OCI-LY7 (cell line): ENCODE measurements around the gene ASPHD1. TPM values are rescaled to one million over a fixed set of nuclear protein-coding genes. Genes with fewer than 3 reads are reported as not detected.

Source experiments
- BruUV-seq: library from RNA; stranded (reverse); fragments of 400-500 nt; replicated peaks from 2 replicates; lab custom pipeline; 2021; lab: Mats Ljungman, UMichigan
- CTCF ChIA-PET: fragments of 300-600 bp; sonication (Branson Sonifier 250); formaldehyde crosslinking; loops from one replicate; lab custom pipeline; 2022; ENCODE audit warnings: antibody characterized with exemption; ENCODE audit not compliant: unreplicated experiment; lab: Charles Lee
- POLR2A ChIA-PET: fragments of 300-600 bp; sonication (Branson Sonifier 250); formaldehyde crosslinking; loops from one replicate; lab custom pipeline; 2022; ENCODE audit warnings: antibody characterized with exemption; lab: Charles Lee
- DNase-seq: peaks from one replicate; pipeline ENCODE4 v3.0.0-alpha.2; 2015; ENCODE audit warnings: low spot score
- H2AFZ ChIP-seq: fragments of 200-600 bp; sonication (generic), shearing (Covaris generic); 2 replicates; pipeline ENCODE4 v1.6.1; 2014; ENCODE audit warnings: mild to moderate bottlenecking, antibody characterized with exemption, low read length, moderate library complexity
- H3K27ac ChIP-seq: fragments of 200-600 bp; sonication (generic); 2 replicates; pipeline ENCODE4 v1.5.1; 2014; ENCODE audit warnings: mixed run types, low read depth, mild to moderate bottlenecking, moderate library complexity, low read length, inconsistent platforms; ENCODE audit not compliant: poor library complexity, severe bottlenecking
- H3K36me3 ChIP-seq: fragments of 200-600 bp; sonication (generic); 2 replicates; pipeline ENCODE4 v1.6.1; 2014; ENCODE audit warnings: mild to moderate bottlenecking, antibody characterized with exemption, low read length, moderate library complexity, mixed read lengths; ENCODE audit not compliant: insufficient read depth
- H3K4me1 ChIP-seq: fragments of 200-600 bp; sonication (generic); 2 replicates; pipeline ENCODE4 v1.5.1; 2014; ENCODE audit warnings: mild to moderate bottlenecking, low read length; ENCODE audit not compliant: insufficient read depth, poor library complexity, severe bottlenecking
- H3K4me2 ChIP-seq: fragments of 200-600 bp; sonication (generic); 2 replicates; pipeline ENCODE4 v1.6.1; 2014; ENCODE audit warnings: mild to moderate bottlenecking, low read length
- H3K4me3 ChIP-seq: fragments of 200-600 bp; sonication (generic); 2 replicates; pipeline ENCODE4 v1.5.1; 2014; ENCODE audit warnings: mild to moderate bottlenecking, low read depth, low read length; ENCODE audit not compliant: poor library complexity, severe bottlenecking
- H3K79me2 ChIP-seq: fragments of 200-600 bp; sonication (generic); 2 replicates; pipeline ENCODE4 v1.6.1; 2016; ENCODE audit warnings: low read depth, mild to moderate bottlenecking, low read length, moderate library complexity, mixed read lengths; ENCODE audit not compliant: insufficient read depth
- H3K9me2 ChIP-seq: fragments of 200-600 bp; sonication (generic); 2 replicates; pipeline ENCODE4 v1.6.1; 2016; ENCODE audit warnings: mild to moderate bottlenecking, low read length, mixed read lengths; ENCODE audit not compliant: insufficient read depth
- H3K9me3 ChIP-seq: fragments of 200-600 bp; sonication (generic); 2 replicates; pipeline ENCODE4 v1.6.1; 2014; ENCODE audit warnings: mild to moderate bottlenecking, mixed run types, low read length, mixed read lengths
- H4K20me1 ChIP-seq: fragments of 200-600 bp; sonication (generic); 2 replicates; pipeline ENCODE4 v1.6.1; 2014; ENCODE audit warnings: mild to moderate bottlenecking, antibody characterized with exemption, low read length, moderate library complexity, mixed read lengths; ENCODE audit not compliant: insufficient read depth
- CTCF ChIP-seq: fragments of 200-600 bp; sonication (generic); conservative IDR thresholded peaks from 2 replicates; pipeline ENCODE4 v1.5.1; 2014; ENCODE audit warnings: mild to moderate bottlenecking, antibody characterized with exemption, low read length, moderate library complexity, mixed read lengths
- EZH2phosphoT487 ChIP-seq: fragments of 200-600 bp; sonication (generic); IDR thresholded peaks from 2 replicates; pipeline ENCODE4 v1.6.1; 2018; ENCODE audit warnings: low read depth, borderline replicate concordance, mild to moderate bottlenecking, mixed run types, antibody characterized with exemption, low read length, moderate library complexity, mixed read lengths
- intact Hi-C: fragments of 100-400 bp; cut with micrococcal nuclease; formaldehyde crosslinking; loops from one replicate; pipeline ENCODE4 v1.10.0; 2022; ENCODE audit not compliant: unreplicated experiment
- total RNA-seq, 2 experiments: library from RNA; depleted of rRNA in 1 of 2; stranded (reverse); fragments of >200 nt in 1 of 2; shearing (Covaris generic) in 1 of 2; gene quantifications; 2 replicates each; pipeline ENCODE4 v1.2.3, GENCODE V29; 2014 to 2022

ASPHD1 gene
- total RNA-seq, 2 experiments from 2014 or later: 0.30 TPM; not detected in 1

- no peaks in the 10 kb centered on the region for H3K79me2 ChIP-seq
- no peaks in the 10 kb centered on the region for H3K4me1 ChIP-seq
- no peak overlapping the region for H3K27ac ChIP-seq
- POLR2A ChIA-PET: no interaction called here
- no peak overlapping the region for H3K4me3 ChIP-seq
- no peak overlapping the region for H2AFZ ChIP-seq
- no peaks in the 10 kb centered on the region for H4K20me1 ChIP-seq
- CTCF ChIA-PET: no interaction called here
- BruUV-seq: no TSS peak
- DNase-seq: no peak
- H3K9me2 ChIP-seq: no peaks in the 10 kb centered on the region
- no peaks in the 10 kb centered on the region for H3K9me3 ChIP-seq
- intact Hi-C loops: no loop called here
- no peak overlapping the region for H3K4me2 ChIP-seq
- H3K36me3 ChIP-seq: no peaks in the 10 kb centered on the region
- TF ChIP-seq EZH2phosphoT487: no peak
- TF ChIP-seq CTCF: no peak
These were observed 7.9 kb upstream of the ASPHD1 start for GRCh38 chr16:29892458-29892813.

GRCh38 chr16:29893553-29893952 lies 6.7 kb upstream of the ASPHD1 start:
- no peaks in the 10 kb centered on the region for H3K36me3 ChIP-seq
- CTCF ChIA-PET: no interaction called here
- H3K27ac ChIP-seq: no peak overlapping the region
- no peaks in the 10 kb centered on the region for H3K79me2 ChIP-seq
- POLR2A ChIA-PET: no interaction called here
- no peak overlapping the region for H3K4me2 ChIP-seq
- TF ChIP-seq CTCF (no peak), EZH2phosphoT487 (no peak)
- DNase-seq: no peak
- no peaks in the 10 kb centered on the region for H4K20me1 ChIP-seq
- no TSS peak for BruUV-seq
- H3K9me2 ChIP-seq: no peaks in the 10 kb centered on the region
- no peaks in the 10 kb centered on the region for H3K4me1 ChIP-seq
- H3K9me3 ChIP-seq: no peaks in the 10 kb centered on the region
- H3K4me3 ChIP-seq: no peak overlapping the region
- H2AFZ ChIP-seq: no peak overlapping the region
- intact Hi-C loops: no loop called here

DNA sequence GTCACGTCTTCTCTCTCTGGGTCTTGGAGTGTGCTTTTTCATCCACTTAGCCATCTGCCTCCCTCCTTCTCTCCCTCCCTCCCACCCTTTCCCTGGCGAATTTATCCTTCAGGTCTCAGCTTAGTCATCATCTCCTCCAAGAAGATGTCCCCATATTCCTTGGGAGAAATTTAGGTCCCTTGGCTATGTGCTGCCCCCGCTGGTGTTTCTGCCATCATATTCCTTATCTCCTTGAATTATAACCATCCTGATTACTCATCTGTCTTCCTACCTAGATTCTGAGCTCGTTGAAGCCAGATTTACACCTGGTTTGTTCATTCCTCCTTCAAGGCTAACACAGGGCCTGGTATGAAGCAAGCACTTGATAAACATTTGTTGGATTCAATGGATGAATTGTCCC lies 5.9 kb upstream of the ASPHD1 start:
- TF ChIP-seq EZH2phosphoT487 (no peak), CTCF (no peak)
- Histone ChIP-seq H3K4me1 (no peaks in the 10 kb centered on the region), H3K36me3 (no peaks in the 10 kb centered on the region), H3K79me2 (no peaks in the 10 kb centered on the region), H3K27ac (no peak overlapping the region), H2AFZ (no peak overlapping the region), H3K9me3 (no peaks in the 10 kb centered on the region), H3K4me3 (no peak overlapping the region), H4K20me1 (no peaks in the 10 kb centered on the region), H3K9me2 (no peaks in the 10 kb centered on the region), H3K4me2 (no peak overlapping the region)
- intact Hi-C loops: no loop called here
- ChIA-PET CTCF (no interaction called here), POLR2A (interaction anchor here (0.6 kb wide), 1 partner anchor 78 kb away, joined by 5 read pairs; no protein-coding TSS in a partner anchor)
- no peak for DNase-seq
- BruUV-seq: no TSS peak
